HepG2 (cell line): Measurements from ENCODE around the gene CEP20. TPM values are rescaled to one million over a fixed set of nuclear protein-coding genes. Genes with fewer than 3 reads are reported as not detected.

Experiments used
- ATM ChIP-seq: fragments of 450-650 bp; IDR thresholded peaks from 2 replicates; pipeline ENCODE4 v1.7.1; 2017; ENCODE audit warnings: mild to moderate bottlenecking, borderline replicate concordance
- BORCS8-MEF2B ChIP-seq: sonication (generic); formaldehyde crosslinking; IDR thresholded peaks from 2 replicates; pipeline ENCODE4 v1.8.0; 2022; ENCODE audit warnings: mild to moderate bottlenecking, missing genetic modification reagents
- FOXM1 ChIP-seq: sonication (generic); formaldehyde crosslinking; IDR thresholded peaks from 2 replicates; pipeline ENCODE4 v1.5.0; 2020; ENCODE audit warnings: missing genetic modification reagents
- MZF1 ChIP-seq: sonication (generic); formaldehyde crosslinking; IDR thresholded peaks from 2 replicates; pipeline ENCODE4 v1.8.1; 2023; ENCODE audit warnings: mild to moderate bottlenecking, missing genetic modification reagents, borderline replicate concordance
- NPAS2 ChIP-seq: sonication (generic); formaldehyde crosslinking; IDR thresholded peaks from 2 replicates; pipeline ENCODE4 v1.8.0; 2022; ENCODE audit warnings: mild to moderate bottlenecking, missing genetic modification reagents, borderline replicate concordance
- POLR2A ChIP-seq, 2 experiments: IDR thresholded peaks; 2 replicates each; pipeline ENCODE4 v1.6.1; 2011; ENCODE audit warnings: low read depth in 2 of 2, low read length in 2 of 2, mild to moderate bottlenecking in 1 of 2, moderate library complexity in 1 of 2; ENCODE audit not compliant: insufficient read depth in 1 of 2
- PRDM10 ChIP-seq: sonication (generic); formaldehyde crosslinking; IDR thresholded peaks from 2 replicates; pipeline ENCODE4 v1.4.0; 2020; ENCODE audit warnings: low read depth, missing genetic modification reagents
- SMC3 ChIP-seq: IDR thresholded peaks from 2 replicates; pipeline ENCODE4 v1.6.1; 2011; ENCODE audit warnings: low read length, improper control_type of control experiment
- UBTF ChIP-seq: sonication (generic); formaldehyde crosslinking; IDR thresholded peaks from 2 replicates; pipeline ENCODE4 v1.4.0; 2020; ENCODE audit warnings: mild to moderate bottlenecking, missing genetic modification reagents
- ZMYM2 ChIP-seq: sonication (generic); formaldehyde crosslinking; IDR thresholded peaks from 2 replicates; pipeline ENCODE4 v1.8.0; 2022; ENCODE audit warnings: mild to moderate bottlenecking, missing genetic modification reagents
- ZNF17 ChIP-seq: sonication (generic); formaldehyde crosslinking; IDR thresholded peaks from 2 replicates; pipeline ENCODE4 v1.5.0; 2020; ENCODE audit warnings: mild to moderate bottlenecking, missing genetic modification reagents
- ZNF180 ChIP-seq: sonication (generic); formaldehyde crosslinking; IDR thresholded peaks from 2 replicates; pipeline ENCODE4 v1.4.0; 2020; ENCODE audit warnings: low read depth, missing genetic modification reagents, borderline replicate concordance
- ZNF337 ChIP-seq: sonication (generic); formaldehyde crosslinking; IDR thresholded peaks from 2 replicates; pipeline ENCODE4 v1.5.1; 2020; ENCODE audit warnings: missing genetic modification reagents, low read depth, mild to moderate bottlenecking, borderline replicate concordance
- ZNF431 ChIP-seq: sonication (generic); formaldehyde crosslinking; IDR thresholded peaks from 2 replicates; pipeline ENCODE4 v1.9.0; 2022; ENCODE audit warnings: missing genetic modification reagents, low read depth, mild to moderate bottlenecking, borderline replicate concordance
- ZNF530 ChIP-seq: sonication (generic); formaldehyde crosslinking; IDR thresholded peaks from 2 replicates; pipeline ENCODE4 v1.5.0; 2020; ENCODE audit warnings: low read depth, mild to moderate bottlenecking, missing genetic modification reagents
- ZNF770 ChIP-seq: sonication (generic); formaldehyde crosslinking; IDR thresholded peaks from 2 replicates; pipeline ENCODE4 v1.5.0; 2020; ENCODE audit warnings: mild to moderate bottlenecking, missing genetic modification reagents
- ZSCAN30 ChIP-seq: sonication (generic); formaldehyde crosslinking; IDR thresholded peaks from 2 replicates; pipeline ENCODE4 v1.5.0; 2020; ENCODE audit warnings: mild to moderate bottlenecking, missing genetic modification reagents
- polyA plus RNA-seq, 8 experiments: library from polyadenylated mRNA; depleted of rRNA in 3 of 8; stranded (reverse) in 7 of 8; unstranded in 1 of 8; fragments of >200 nt; fragmentation: Illumina TruSeq in 4 of 8; extraction: Trizol in 4 of 8; gene quantifications; 2 replicates each; pipeline versions ENCODE4 v1.2.1 to v1.2.3, GENCODE V29; 2011 to 2016; ENCODE audit warnings: low read depth in 4 of 8, missing spikeins in 1 of 8, mixed read lengths in 1 of 8; ENCODE audit not compliant: insufficient read depth in 1 of 8
- total RNA-seq, 5 experiments: library from RNA; depleted of rRNA; stranded (reverse); fragments of >200 nt; fragmentation: Illumina TruSeq; extraction: Trizol; gene quantifications; 2 replicates each; pipeline ENCODE4 v1.2.3, GENCODE V29; 2016; ENCODE audit warnings: low read depth in 1 of 5
- TF ChIP-seq, protein P1 (sequence below): IDR thresholded peaks from 2 replicates; pipeline ENCODE4 v1.6.1; 2016; ENCODE audit warnings: control low read depth
- TF ChIP-seq, protein P2 (sequence below): conservative IDR thresholded peaks from 2 replicates; pipeline ENCODE4 v1.6.1; 2018; ENCODE audit warnings: missing genetic modification reagents

CEP20 gene
- total and polyA plus RNA-seq, 2 of the 13 experiments (the other 11 are each of a cell fraction or from before 2014, with no cell fraction given): 53.0 to 54.1 TPM

GRCh38 chr16:15928261-15929104 lies 40.1 kb upstream of the CEP20 start (continued):
- TF ChIP-seq, protein P1, sequence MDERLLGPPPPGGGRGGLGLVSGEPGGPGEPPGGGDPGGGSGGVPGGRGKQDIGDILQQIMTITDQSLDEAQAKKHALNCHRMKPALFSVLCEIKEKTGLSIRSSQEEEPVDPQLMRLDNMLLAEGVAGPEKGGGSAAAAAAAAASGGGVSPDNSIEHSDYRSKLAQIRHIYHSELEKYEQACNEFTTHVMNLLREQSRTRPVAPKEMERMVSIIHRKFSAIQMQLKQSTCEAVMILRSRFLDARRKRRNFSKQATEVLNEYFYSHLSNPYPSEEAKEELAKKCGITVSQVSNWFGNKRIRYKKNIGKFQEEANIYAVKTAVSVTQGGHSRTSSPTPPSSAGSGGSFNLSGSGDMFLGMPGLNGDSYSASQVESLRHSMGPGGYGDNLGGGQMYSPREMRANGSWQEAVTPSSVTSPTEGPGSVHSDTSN (CRISPR knock-in tag): no peak
- TF ChIP-seq MZF1 (CRISPR knock-in tag) (no peak), ZNF337 (CRISPR knock-in tag) (no peak), BORCS8-MEF2B (CRISPR knock-in tag) (no peak), PRDM10 (CRISPR knock-in tag) (no peak), UBTF (CRISPR knock-in tag) (no peak), ZNF530 (CRISPR knock-in tag) (no peak), NPAS2 (CRISPR knock-in tag) (no peak), FOXM1 (CRISPR knock-in tag) (no peak), ZMYM2 (peak; percentile 82), ZNF17 (no peak), ATM (no peak), ZSCAN30 (CRISPR knock-in tag) (no peak), SMC3 (no peak), ZNF431 (no peak), POLR2A (IDR thresholded peaks at IDR 0.05; ENCODE audit: insufficient read depth in 1 of 2, low read depth in 2 of 2, low read length in 2 of 2) (no peak), ZNF180 (CRISPR knock-in tag) (no peak), ZNF770 (peak; percentile 92)
- TF ChIP-seq, protein P2, sequence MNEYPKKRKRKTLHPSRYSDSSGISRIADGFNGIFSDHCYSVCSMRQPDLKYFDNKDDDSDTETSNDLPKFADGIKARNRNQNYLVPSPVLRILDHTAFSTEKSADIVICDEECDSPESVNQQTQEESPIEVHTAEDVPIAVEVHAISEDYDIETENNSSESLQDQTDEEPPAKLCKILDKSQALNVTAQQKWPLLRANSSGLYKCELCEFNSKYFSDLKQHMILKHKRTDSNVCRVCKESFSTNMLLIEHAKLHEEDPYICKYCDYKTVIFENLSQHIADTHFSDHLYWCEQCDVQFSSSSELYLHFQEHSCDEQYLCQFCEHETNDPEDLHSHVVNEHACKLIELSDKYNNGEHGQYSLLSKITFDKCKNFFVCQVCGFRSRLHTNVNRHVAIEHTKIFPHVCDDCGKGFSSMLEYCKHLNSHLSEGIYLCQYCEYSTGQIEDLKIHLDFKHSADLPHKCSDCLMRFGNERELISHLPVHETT: no peak
